ENCODE results near the gene LRRC8A.

Gene LRRC8A

DNA sequence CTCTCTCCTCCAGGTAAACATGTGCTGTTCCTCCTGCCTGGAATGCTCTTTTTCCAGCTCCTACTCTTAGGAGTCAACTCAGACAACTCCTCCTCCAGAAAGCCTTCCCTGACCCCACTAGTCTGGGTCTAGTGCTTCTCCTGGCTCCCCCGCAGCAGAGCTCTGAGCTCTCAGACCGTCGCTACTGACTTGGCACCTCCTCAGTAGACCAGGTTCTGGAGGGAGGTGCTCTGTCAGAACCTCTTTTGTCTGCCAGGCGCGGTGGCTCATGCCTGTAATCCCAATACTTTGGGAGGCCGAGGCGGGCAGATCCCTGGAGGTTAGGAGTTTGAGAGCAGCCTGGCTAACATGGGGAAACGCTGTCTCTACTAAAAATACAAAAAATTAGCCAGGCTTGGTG lies 3.4 kb downstream of the LRRC8A start:
- TF ChIP-seq, protein P1, sequence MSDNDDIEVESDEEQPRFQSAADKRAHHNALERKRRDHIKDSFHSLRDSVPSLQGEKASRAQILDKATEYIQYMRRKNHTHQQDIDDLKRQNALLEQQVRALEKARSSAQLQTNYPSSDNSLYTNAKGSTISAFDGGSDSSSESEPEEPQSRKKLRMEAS (IDR thresholded peaks at IDR 0.05; ENCODE audit: low read depth, low read length) = no peak
- TF ChIP-seq, protein P2, sequence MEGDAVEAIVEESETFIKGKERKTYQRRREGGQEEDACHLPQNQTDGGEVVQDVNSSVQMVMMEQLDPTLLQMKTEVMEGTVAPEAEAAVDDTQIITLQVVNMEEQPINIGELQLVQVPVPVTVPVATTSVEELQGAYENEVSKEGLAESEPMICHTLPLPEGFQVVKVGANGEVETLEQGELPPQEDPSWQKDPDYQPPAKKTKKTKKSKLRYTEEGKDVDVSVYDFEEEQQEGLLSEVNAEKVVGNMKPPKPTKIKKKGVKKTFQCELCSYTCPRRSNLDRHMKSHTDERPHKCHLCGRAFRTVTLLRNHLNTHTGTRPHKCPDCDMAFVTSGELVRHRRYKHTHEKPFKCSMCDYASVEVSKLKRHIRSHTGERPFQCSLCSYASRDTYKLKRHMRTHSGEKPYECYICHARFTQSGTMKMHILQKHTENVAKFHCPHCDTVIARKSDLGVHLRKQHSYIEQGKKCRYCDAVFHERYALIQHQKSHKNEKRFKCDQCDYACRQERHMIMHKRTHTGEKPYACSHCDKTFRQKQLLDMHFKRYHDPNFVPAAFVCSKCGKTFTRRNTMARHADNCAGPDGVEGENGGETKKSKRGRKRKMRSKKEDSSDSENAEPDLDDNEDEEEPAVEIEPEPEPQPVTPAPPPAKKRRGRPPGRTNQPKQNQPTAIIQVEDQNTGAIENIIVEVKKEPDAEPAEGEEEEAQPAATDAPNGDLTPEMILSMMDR (IDR thresholded peaks at IDR 0.05; ENCODE audit: low read depth, low read length) = no peak
- TF ChIP-seq POLR2A (IDR thresholded peaks at IDR 0.05; ENCODE audit: extremely low read depth, insufficient read length) = no peak
- no peak for TF ChIP-seq MYC (IDR thresholded peaks at IDR 0.05; ENCODE audit: low read depth, low read length)
- H3K4me3 ChIP-seq (ENCODE audit: low read depth, low read length) = no peak overlapping the region
- no peak for DNase-seq (ENCODE audit: low read depth)

DNA sequence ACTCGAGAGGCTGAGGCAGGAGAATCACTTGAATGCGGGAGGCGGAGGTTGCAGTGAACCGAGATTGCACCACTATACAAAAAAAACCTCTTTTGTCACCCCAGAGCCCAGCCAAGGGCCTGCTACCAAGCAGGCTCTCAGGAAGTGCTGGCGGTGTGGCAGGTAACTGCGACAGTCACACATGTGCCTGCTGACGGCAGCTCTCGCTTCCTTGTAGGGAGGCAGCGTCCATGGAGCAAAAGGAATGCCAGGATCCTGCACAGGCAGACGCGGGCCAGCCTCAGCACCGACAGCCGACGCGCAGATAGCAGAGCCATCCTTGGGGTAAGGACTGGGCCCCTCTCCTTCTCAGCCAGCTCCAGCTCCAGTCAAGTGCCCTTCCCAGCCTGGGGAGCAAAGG lies 3.9 kb downstream of the LRRC8A start:
- no peak overlapping the region for H3K4me3 ChIP-seq (ENCODE audit: low read depth, low read length)
- no peak for DNase-seq (ENCODE audit: low read depth)
- TF ChIP-seq MYC (IDR thresholded peaks at IDR 0.05; ENCODE audit: low read depth, low read length) = no peak
- TF ChIP-seq, protein P1 (IDR thresholded peaks at IDR 0.05; ENCODE audit: low read depth, low read length) = no peak
- TF ChIP-seq, protein P2 (IDR thresholded peaks at IDR 0.05; ENCODE audit: low read depth, low read length) = no peak
- TF ChIP-seq POLR2A (IDR thresholded peaks at IDR 0.05; ENCODE audit: extremely low read depth, insufficient read length) = no peak

DNA sequence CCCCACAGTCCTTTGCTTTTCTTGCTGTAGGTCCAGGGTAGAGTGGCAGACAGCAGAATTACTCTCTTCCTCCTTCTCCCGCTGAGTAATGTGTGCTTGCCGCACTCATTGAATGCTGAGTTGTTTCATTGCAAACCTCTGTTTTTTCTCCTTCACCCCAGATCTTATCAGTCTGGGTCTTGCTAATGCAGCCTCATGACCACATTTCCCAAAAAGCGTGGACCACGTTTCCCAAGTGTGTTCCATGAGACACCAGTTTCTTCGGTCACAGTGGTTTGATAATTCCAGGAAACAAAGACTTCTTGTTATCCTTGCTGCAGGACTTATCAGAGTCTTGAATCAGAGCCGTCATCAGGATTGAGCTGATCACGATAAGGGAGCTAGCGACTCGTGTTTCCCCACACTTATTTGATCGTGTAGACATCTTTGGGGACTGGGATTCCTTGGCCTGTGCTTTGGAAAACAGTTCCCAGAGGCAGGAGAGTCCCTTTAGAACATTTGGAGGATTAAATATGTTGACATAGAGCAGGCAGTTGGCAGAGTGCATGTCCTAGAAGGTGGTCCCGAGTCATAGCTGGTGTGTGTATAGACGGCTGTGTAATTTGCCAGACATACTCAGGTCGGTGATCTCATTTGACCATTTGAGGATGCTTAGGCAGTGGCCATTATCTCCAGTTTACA lies 4.4 kb downstream of the LRRC8A start:
- TF ChIP-seq, protein P2 (IDR thresholded peaks at IDR 0.05; ENCODE audit: low read depth, low read length) = no peak
- no peak for TF ChIP-seq MYC (IDR thresholded peaks at IDR 0.05; ENCODE audit: low read depth, low read length)
- TF ChIP-seq, protein P1 (IDR thresholded peaks at IDR 0.05; ENCODE audit: low read depth, low read length) = no peak
- TF ChIP-seq POLR2A (IDR thresholded peaks at IDR 0.05; ENCODE audit: extremely low read depth, insufficient read length) = no peak

DNA sequence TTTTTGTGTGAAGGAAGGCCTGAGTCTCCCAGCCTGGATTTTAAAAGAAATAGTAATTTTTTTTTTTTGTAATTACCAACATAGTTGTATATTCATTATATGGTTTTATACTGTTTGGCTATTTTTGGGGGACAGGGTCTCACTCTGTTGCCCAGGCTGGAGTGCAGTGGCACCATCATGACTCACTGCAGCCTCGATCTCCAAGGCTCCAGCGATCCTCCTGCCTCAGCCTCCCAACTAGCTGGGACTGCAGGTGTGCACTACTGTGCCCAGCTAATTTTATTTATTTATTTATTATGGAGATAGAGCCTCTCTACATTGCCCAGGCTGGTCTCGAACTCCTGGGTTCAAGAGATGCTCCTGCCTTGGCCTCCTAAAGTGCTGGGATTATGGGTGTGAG lies 5.1 kb downstream of the LRRC8A start:
- no peak overlapping the region for H3K4me3 ChIP-seq (ENCODE audit: low read depth, low read length)
- TF ChIP-seq POLR2A (IDR thresholded peaks at IDR 0.05; ENCODE audit: extremely low read depth, insufficient read length) (no peak), MYC (IDR thresholded peaks at IDR 0.05; ENCODE audit: low read depth, low read length) (no peak)
- TF ChIP-seq, protein P1 (IDR thresholded peaks at IDR 0.05; ENCODE audit: low read depth, low read length) = no peak
- TF ChIP-seq, protein P2 (IDR thresholded peaks at IDR 0.05; ENCODE audit: low read depth, low read length) = no peak
- no peak for DNase-seq (ENCODE audit: low read depth)

More for the DNA sequence above, 4.4 kb downstream of the LRRC8A start:
- DNase-seq (ENCODE audit: low read depth) = no peak
- H3K4me3 ChIP-seq (ENCODE audit: low read depth, low read length) = no peak overlapping the region

DNA sequence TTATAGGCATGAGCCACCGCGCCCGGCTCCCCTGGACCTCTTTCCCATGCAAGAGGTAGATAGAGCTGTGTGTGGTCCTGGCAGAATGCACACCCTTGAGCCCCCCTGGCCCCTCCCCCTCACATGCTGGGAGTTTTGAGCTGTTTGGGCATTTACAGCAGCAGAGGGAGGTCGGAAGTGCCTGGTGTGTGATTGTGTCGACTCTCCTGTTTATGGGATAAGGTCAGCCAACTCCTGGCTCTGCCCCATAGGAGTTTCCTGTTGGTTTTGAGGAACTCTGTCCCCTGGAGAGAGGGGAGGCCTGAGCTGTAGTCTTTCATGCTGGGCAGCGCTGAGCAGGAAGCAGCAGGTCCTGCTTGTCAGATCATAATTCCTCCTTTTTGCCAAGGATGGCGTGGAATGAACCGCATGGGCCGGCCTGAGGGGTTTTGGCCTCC lies 6.0 kb downstream of the LRRC8A start:
- no peak for DNase-seq (ENCODE audit: low read depth)
- H3K4me3 ChIP-seq (ENCODE audit: low read depth, low read length) = no peak overlapping the region
- TF ChIP-seq, protein P2 (IDR thresholded peaks at IDR 0.05; ENCODE audit: low read depth, low read length) = no peak
- TF ChIP-seq, protein P1 (IDR thresholded peaks at IDR 0.05; ENCODE audit: low read depth, low read length) = no peak
- TF ChIP-seq MYC (IDR thresholded peaks at IDR 0.05; ENCODE audit: low read depth, low read length) (no peak), POLR2A (IDR thresholded peaks at IDR 0.05; ENCODE audit: extremely low read depth, insufficient read length) (no peak)
